PC-3 (cell line): Measurements from ENCODE around the gene SAFB2.

Experiments used
- EZH2 ChIP-seq: fragments of 300-600 bp; sonication (generic); IDR thresholded peaks from one replicate; pipeline ENCODE4 v1.6.1; 2017; ENCODE audit warnings: antibody characterized with exemption, mild to moderate bottlenecking, low read length; ENCODE audit not compliant: unreplicated experiment
- EZH2phosphoT487 ChIP-seq: fragments of 300-600 bp; sonication (generic); IDR thresholded peaks from 2 replicates; pipeline ENCODE4 v1.6.1; 2018; ENCODE audit warnings: mild to moderate bottlenecking, antibody characterized with exemption, low read length, borderline replicate concordance
- TF ChIP-seq, protein P1 (sequence below): fragments of 300-600 bp; sonication (generic); conservative IDR thresholded peaks from 2 replicates; pipeline ENCODE4 v1.5.1; 2017; ENCODE audit warnings: antibody characterized with exemption, low read depth, mild to moderate bottlenecking, low read length

DNA sequence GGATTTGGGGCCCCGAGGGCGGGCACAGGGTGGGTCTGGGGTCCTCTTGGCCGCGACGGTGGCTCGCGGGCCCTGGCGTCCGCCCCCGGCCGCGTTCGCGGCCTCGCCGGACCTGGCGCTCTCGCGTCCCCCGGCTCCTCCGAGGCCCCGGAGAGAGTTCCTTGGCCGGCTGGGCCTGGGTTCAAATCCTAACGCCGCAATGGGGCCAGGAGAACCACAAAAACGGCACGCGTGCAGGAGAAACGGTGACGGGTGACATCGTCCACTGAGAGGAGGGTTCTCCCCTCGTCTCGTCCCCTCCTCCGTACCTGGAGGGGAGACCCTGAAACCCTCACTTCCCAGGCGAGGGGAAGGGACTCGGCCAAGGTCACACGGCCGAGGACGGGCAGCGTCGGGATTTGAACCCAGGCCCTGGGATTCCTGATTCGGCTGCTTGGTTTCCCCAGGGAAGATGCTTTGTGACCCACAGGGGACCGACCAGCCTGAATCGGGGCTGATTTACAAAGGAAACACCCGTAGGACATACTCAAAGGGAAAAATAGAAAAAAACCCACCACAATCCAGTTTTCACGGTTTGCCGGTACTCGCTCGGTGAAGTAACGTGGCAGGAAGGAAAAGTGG lies 931 bp upstream of the SAFB2 start:
- TF ChIP-seq, protein P1, sequence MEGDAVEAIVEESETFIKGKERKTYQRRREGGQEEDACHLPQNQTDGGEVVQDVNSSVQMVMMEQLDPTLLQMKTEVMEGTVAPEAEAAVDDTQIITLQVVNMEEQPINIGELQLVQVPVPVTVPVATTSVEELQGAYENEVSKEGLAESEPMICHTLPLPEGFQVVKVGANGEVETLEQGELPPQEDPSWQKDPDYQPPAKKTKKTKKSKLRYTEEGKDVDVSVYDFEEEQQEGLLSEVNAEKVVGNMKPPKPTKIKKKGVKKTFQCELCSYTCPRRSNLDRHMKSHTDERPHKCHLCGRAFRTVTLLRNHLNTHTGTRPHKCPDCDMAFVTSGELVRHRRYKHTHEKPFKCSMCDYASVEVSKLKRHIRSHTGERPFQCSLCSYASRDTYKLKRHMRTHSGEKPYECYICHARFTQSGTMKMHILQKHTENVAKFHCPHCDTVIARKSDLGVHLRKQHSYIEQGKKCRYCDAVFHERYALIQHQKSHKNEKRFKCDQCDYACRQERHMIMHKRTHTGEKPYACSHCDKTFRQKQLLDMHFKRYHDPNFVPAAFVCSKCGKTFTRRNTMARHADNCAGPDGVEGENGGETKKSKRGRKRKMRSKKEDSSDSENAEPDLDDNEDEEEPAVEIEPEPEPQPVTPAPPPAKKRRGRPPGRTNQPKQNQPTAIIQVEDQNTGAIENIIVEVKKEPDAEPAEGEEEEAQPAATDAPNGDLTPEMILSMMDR: no peak
- TF ChIP-seq EZH2phosphoT487 (no peak), EZH2 (no peak)
